Measurements from ENCODE around the gene RPL14. TPM values are rescaled to one million over a fixed set of nuclear protein-coding genes. Genes with fewer than 3 reads are reported as not detected.

RPL14 gene
- total and polyA plus RNA-seq, 4 donors, result 82.6 to 383 (median 185) TPM

DNA sequence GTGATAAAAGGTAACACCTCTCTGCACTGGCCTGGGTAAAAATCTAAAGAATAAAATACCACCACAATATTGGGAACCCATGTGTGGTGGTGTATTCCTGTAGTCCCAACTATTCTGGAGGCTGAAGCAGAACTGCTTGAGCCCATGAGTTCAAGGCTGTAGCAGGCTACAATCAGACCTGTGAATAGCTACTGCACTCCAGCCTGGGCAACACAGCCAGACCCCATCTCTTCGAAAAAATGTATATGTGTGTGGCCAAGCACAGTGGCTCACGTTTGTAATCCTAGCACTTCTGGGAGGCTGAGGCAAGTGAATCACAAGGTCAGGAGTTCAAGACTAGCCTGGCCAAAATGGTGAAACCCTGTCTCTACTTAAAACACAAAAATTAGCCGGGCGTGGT, 1.8 kb upstream of the RPL14 start:
- 90% methylated on average over 4 of the region's 4 CpGs for WGBS
- TF ChIP-seq SP1 (IDR thresholded peaks at IDR 0.05), result no peak
- TF ChIP-seq JUND (IDR thresholded peaks at IDR 0.05), result no peak
- peaks cover 0 to 40% (median 22%) of the 10 kb centered on the region in 4 donors for H3K4me1 ChIP-seq (ENCODE audit: control insufficient read depth in 4 of 4, insufficient read depth in 4 of 4, low read length in 3 of 4)

DNA sequence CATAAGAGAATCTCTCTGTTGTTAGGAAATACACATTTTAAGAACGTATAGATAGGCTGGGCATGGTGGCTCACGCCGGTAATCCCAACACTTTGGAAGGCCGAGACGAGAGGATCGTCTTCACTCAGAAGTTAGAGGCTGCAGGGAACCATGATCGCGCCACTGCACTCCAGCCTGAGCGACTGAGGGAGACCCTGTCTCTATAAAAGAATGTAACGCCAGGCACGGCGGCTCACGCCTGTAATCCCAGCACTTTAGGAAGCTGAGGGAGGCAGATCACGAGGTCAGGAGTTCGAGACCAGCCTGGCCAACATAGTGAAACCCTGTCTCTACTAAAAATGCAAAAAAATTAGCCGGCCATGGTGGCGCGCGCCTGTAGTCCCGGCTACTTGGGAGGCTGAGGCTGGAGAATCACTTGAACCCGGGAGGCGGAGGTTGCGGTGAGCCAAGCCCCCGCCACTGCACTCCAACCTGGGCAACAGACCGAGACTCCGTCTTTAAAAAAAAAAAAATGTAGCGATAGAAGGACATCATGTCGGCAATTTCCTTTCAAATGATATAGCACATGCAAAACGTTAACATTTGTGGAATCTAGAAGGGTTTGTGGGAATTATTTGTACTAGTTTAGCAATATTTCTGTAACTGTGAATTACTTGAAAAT, 730 bp upstream of the RPL14 start:
- Histone ChIP-seq H3K4me1 (ENCODE audit: control insufficient read depth in 4 of 4, insufficient read depth in 4 of 4, low read length in 3 of 4) (peaks cover 0 to 40% (median 22%) of the 10 kb centered on the region in 4 donors), H3K36me3 (ENCODE audit: control insufficient read depth in 4 of 4, insufficient read depth in 3 of 4, low read depth in 1 of 4, low read length in 3 of 4) (peaks cover 2 to 27% (median 23%) of the 10 kb centered on the region in 4 donors), H3K9ac (ENCODE audit: low read depth in 1 of 2, low read length in 2 of 2) (peak overlapping the region; percentile 87 to 95), H3K4me3 (ENCODE audit: low read depth in 1 of 3, low read length in 3 of 3) (peak overlapping the region; percentile 83 to 95 (median 93)), H3K9me3 (ENCODE audit: control insufficient read depth in 4 of 4, low read length in 3 of 4) (no peaks in the 10 kb centered on the region), H3K27me3 (ENCODE audit: control insufficient read depth in 4 of 4, insufficient read depth in 4 of 4, low read length in 3 of 4) (no peaks in the 10 kb centered on the region), H3K27ac (ENCODE audit: low read depth in 1 of 2, low read length in 2 of 2) (peak overlapping the region; percentile 88 to 95)
- 56% methylated on average over 29 of the region's 29 CpGs for WGBS
- TF ChIP-seq CTCF (IDR thresholded peaks at IDR 0.05; ENCODE audit: low read depth, low read length, missing input control), result no peak
- no peak for TF ChIP-seq FOXA2 (IDR thresholded peaks at IDR 0.05)
- no peak for TF ChIP-seq RAD21 (IDR thresholded peaks at IDR 0.05)
- TF ChIP-seq ATF3 (IDR thresholded peaks at IDR 0.05), result no peak
- no peak for TF ChIP-seq EGR1 (IDR thresholded peaks at IDR 0.05; ENCODE audit: low read depth in 2 of 2)
- no peak for DNase-seq (ENCODE audit: low spot score)

More for the DNA sequence above, 1.8 kb upstream of the RPL14 start:
- H3K36me3 ChIP-seq (ENCODE audit: control insufficient read depth in 4 of 4, insufficient read depth in 3 of 4, low read depth in 1 of 4, low read length in 3 of 4), result peaks cover 0 to 18% (median 14%) of the 10 kb centered on the region in 4 donors
- no peak for DNase-seq (ENCODE audit: low spot score)
- no peak overlapping the region for H3K4me3 ChIP-seq (ENCODE audit: low read depth in 1 of 3, low read length in 3 of 3)
- no peak overlapping the region for H3K27ac ChIP-seq (ENCODE audit: low read depth in 1 of 2, low read length in 2 of 2)
- no peak overlapping the region for H3K9ac ChIP-seq (ENCODE audit: low read depth in 1 of 2, low read length in 2 of 2)
- H3K9me3 ChIP-seq (ENCODE audit: control insufficient read depth in 4 of 4, low read length in 3 of 4), result no peaks in the 10 kb centered on the region
- no peaks in the 10 kb centered on the region for H3K27me3 ChIP-seq (ENCODE audit: control insufficient read depth in 4 of 4, insufficient read depth in 4 of 4, low read length in 3 of 4)

- TF ChIP-seq HNF4G (IDR thresholded peaks at IDR 0.05) (no peak), ATF3 (IDR thresholded peaks at IDR 0.05) (no peak), HNF4A (conservative IDR thresholded peaks at IDR 0.05) (no peak), RAD21 (IDR thresholded peaks at IDR 0.05) (no peak), JUND (IDR thresholded peaks at IDR 0.05) (no peak), RXRA (IDR thresholded peaks at IDR 0.05) (no peak), EGR1 (IDR thresholded peaks at IDR 0.05; ENCODE audit: low read depth in 2 of 2) (no peak), TAF1 (conservative IDR thresholded peaks at IDR 0.05) (no peak), FOXA1 (IDR thresholded peaks at IDR 0.05) (no peak), NR2F2 (IDR thresholded peaks at IDR 0.05) (no peak), GABPA (IDR thresholded peaks at IDR 0.05 in 1 of 2, conservative IDR thresholded peaks at IDR 0.05 in 1 of 2) (no peak), CTCF (IDR thresholded peaks at IDR 0.05; ENCODE audit: low read depth, low read length, missing input control) (no peak), YY1 (IDR thresholded peaks at IDR 0.05) (no peak), FOXA2 (IDR thresholded peaks at IDR 0.05) (no peak), SP1 (IDR thresholded peaks at IDR 0.05) (no peak)
- TF ChIP-seq, protein P1, sequence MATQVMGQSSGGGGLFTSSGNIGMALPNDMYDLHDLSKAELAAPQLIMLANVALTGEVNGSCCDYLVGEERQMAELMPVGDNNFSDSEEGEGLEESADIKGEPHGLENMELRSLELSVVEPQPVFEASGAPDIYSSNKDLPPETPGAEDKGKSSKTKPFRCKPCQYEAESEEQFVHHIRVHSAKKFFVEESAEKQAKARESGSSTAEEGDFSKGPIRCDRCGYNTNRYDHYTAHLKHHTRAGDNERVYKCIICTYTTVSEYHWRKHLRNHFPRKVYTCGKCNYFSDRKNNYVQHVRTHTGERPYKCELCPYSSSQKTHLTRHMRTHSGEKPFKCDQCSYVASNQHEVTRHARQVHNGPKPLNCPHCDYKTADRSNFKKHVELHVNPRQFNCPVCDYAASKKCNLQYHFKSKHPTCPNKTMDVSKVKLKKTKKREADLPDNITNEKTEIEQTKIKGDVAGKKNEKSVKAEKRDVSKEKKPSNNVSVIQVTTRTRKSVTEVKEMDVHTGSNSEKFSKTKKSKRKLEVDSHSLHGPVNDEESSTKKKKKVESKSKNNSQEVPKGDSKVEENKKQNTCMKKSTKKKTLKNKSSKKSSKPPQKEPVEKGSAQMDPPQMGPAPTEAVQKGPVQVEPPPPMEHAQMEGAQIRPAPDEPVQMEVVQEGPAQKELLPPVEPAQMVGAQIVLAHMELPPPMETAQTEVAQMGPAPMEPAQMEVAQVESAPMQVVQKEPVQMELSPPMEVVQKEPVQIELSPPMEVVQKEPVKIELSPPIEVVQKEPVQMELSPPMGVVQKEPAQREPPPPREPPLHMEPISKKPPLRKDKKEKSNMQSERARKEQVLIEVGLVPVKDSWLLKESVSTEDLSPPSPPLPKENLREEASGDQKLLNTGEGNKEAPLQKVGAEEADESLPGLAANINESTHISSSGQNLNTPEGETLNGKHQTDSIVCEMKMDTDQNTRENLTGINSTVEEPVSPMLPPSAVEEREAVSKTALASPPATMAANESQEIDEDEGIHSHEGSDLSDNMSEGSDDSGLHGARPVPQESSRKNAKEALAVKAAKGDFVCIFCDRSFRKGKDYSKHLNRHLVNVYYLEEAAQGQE (IDR thresholded peaks at IDR 0.05), result no peak
- TF ChIP-seq, protein P2, sequence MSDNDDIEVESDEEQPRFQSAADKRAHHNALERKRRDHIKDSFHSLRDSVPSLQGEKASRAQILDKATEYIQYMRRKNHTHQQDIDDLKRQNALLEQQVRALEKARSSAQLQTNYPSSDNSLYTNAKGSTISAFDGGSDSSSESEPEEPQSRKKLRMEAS (IDR thresholded peaks at IDR 0.05), result no peak
- Histone ChIP-seq H3K9me3 (ENCODE audit: control insufficient read depth in 4 of 4, low read length in 3 of 4) (no peaks in the 10 kb centered on the region), H3K36me3 (ENCODE audit: control insufficient read depth in 4 of 4, insufficient read depth in 3 of 4, low read depth in 1 of 4, low read length in 3 of 4) (peaks cover 8 to 43% (median 38%) of the 10 kb centered on the region in 4 donors), H3K4me1 (ENCODE audit: control insufficient read depth in 4 of 4, insufficient read depth in 4 of 4, low read length in 3 of 4) (peaks cover 0 to 27% (median 15%) of the 10 kb centered on the region in 4 donors), H3K4me3 (ENCODE audit: low read depth in 1 of 3, low read length in 3 of 3) (peak overlapping the region; percentile 83 to 95 (median 93)), H3K27ac (ENCODE audit: low read depth in 1 of 2, low read length in 2 of 2) (peak overlapping the region in 1 of 2 donors; percentile 88), H3K9ac (ENCODE audit: low read depth in 1 of 2, low read length in 2 of 2) (peak overlapping the region; percentile 87 to 94), H3K27me3 (ENCODE audit: control insufficient read depth in 4 of 4, insufficient read depth in 4 of 4, low read length in 3 of 4) (no peaks in the 10 kb centered on the region)
- 88% methylated on average over 4 of the region's 4 CpGs for WGBS
- no peak for DNase-seq (ENCODE audit: low spot score)
These were observed 1.3 kb downstream of the RPL14 start for GRCh38 chr3:40458473-40458872.
